ENCODE data around the gene ZBTB40. TPM values are rescaled to one million over a fixed set of nuclear protein-coding genes. Genes with fewer than 3 reads are reported as not detected.

Gene ZBTB40
- total RNA-seq, 1 experiment from 2014 or later = 16.3 TPM

- no CpG with 5 or more reads among the region's 12 CpGs for WGBS (ENCODE audit: extremely low coverage, insufficient read length, low lambda C conversion rate)
- Histone ChIP-seq H4K5ac (ENCODE audit: insufficient read length, low read depth, low read length) (no peak overlapping the region), H3K18ac (ENCODE audit: insufficient read length, low read depth, low read length) (no peak overlapping the region), H3K4me1 (ENCODE audit: insufficient read depth, low read length) (no peaks in the 10 kb centered on the region), H3K23me2 (ENCODE audit: insufficient read length, low read depth, low read length, poor library complexity, severe bottlenecking) (no peaks in the 10 kb centered on the region), H3K27ac (ENCODE audit: insufficient read length, low read depth, low read length) (no peak overlapping the region), H3K27me3 (ENCODE audit: insufficient read depth, low read length) (no peaks in the 10 kb centered on the region), H2BK20ac (ENCODE audit: low read depth, low read length, poor library complexity, severe bottlenecking) (no peak overlapping the region), H3K9me3 (ENCODE audit: control insufficient read depth, low read depth, low read length) (peaks cover 11% of the 10 kb centered on the region), H2AFZ (ENCODE audit: low read length) (no peak overlapping the region), H2AK5ac (ENCODE audit: insufficient read length, low read length) (no peak overlapping the region), H2BK12ac (ENCODE audit: insufficient read length, low read depth, low read length) (no peak overlapping the region), H3K14ac (ENCODE audit: insufficient read depth, low read length) (no peak overlapping the region), H3K4me2 (ENCODE audit: insufficient read depth, insufficient read length, low read length) (no peak overlapping the region), H3K56ac (ENCODE audit: insufficient read length, low read depth, low read length) (no peak overlapping the region), H4K20me1 (ENCODE audit: control insufficient read depth, insufficient read depth, insufficient read length) (no peaks in the 10 kb centered on the region), H2BK15ac (ENCODE audit: low read depth, low read length) (no peak overlapping the region), H3K23ac (ENCODE audit: insufficient read length, low read depth, low read length) (no peak overlapping the region), H2BK5ac (ENCODE audit: insufficient read length, low read length) (no peak overlapping the region), H3K79me1 (ENCODE audit: insufficient read depth, low read depth, low read length, poor library complexity, severe bottlenecking) (no peaks in the 10 kb centered on the region), H3K4ac (ENCODE audit: low read depth, low read length) (no peak overlapping the region), H3K79me2 (ENCODE audit: insufficient read depth, low read length) (no peaks in the 10 kb centered on the region), H4K91ac (ENCODE audit: insufficient read length, low read depth, low read length) (no peak overlapping the region), H4K8ac (replicated peaks; ENCODE audit: insufficient read length, low read depth, low read length) (no peak overlapping the region), H3K9ac (ENCODE audit: extremely low read depth, insufficient read length, low read length) (no peak overlapping the region), H3T11ph (ENCODE audit: low read length) (no peak overlapping the region), H2BK120ac (ENCODE audit: low read depth, low read length, poor library complexity, severe bottlenecking) (no peak overlapping the region)
- peaks cover 18 to 20% of the 10 kb centered on the region in 2 experiments for H3K9me3 Mint-ChIP-seq
- DNase-seq = no peak
- peaks cover 4 to 6% (median 4%) of the 10 kb centered on the region in 3 experiments; a peak in 5 of 7 replicates for H3K36me3 Mint-ChIP-seq (ENCODE audit: insufficient read depth in 1 of 3, low read depth in 3 of 3)
- H3K4me1 Mint-ChIP-seq = peaks cover 2 to 24% of the 10 kb centered on the region in 2 experiments
- H3K27me3 Mint-ChIP-seq (ENCODE audit: low read depth) = no peaks in the 10 kb centered on the region; the same call in 1 of the 2 replicates
- H3K27ac Mint-ChIP-seq = peak overlapping the region in 1 of 3 experiments; percentile 29; a peak in 2 of 7 replicates
- H3K4me3 Mint-ChIP-seq = no peak overlapping the region; a peak in 1 of 5 replicates
- no peak for TF ChIP-seq CTCF (conservative IDR thresholded peaks at IDR 0.05)
These were observed 127.2 kb downstream of the ZBTB40 start for GRCh38 chr1:22578732-22579361.
